Ishikawa (cell line): Measurements from ENCODE around the gene HOXB3.

Experiments used
- CEBPB ChIP-seq: IDR thresholded peaks from 2 replicates; pipeline ENCODE4 v1.6.1; 2012
- CREB1 ChIP-seq: IDR thresholded peaks from 2 replicates; pipeline ENCODE4 v1.6.1; 2012; ENCODE audit warnings: low read depth
- EGR1 ChIP-seq: IDR thresholded peaks from 2 replicates; pipeline ENCODE4 v1.6.1; 2012
- EP300 ChIP-seq: IDR thresholded peaks from 2 replicates; pipeline ENCODE4 v1.6.1; 2012; ENCODE audit warnings: borderline replicate concordance
- FOXM1 ChIP-seq: IDR thresholded peaks from 2 replicates; pipeline ENCODE4 v1.6.1; 2012; ENCODE audit warnings: low read depth, borderline replicate concordance
- NFIC ChIP-seq: IDR thresholded peaks from 2 replicates; pipeline ENCODE4 v1.6.1; 2012
- RAD21 ChIP-seq: IDR thresholded peaks from 2 replicates; pipeline ENCODE4 v1.6.1; 2012; ENCODE audit warnings: low read depth
- TAF1 ChIP-seq: IDR thresholded peaks from 2 replicates; pipeline ENCODE4 v1.6.1; 2012; ENCODE audit warnings: low read depth, mild to moderate bottlenecking
- TCF12 ChIP-seq: IDR thresholded peaks from 2 replicates; pipeline ENCODE4 v1.6.1; 2012; ENCODE audit warnings: low read depth
- TEAD4 ChIP-seq: IDR thresholded peaks from 2 replicates; pipeline ENCODE4 v1.6.1; 2012
- YY1 ChIP-seq: IDR thresholded peaks from 2 replicates; pipeline ENCODE4 v1.6.1; 2012; ENCODE audit warnings: low read depth
- ZBTB7A ChIP-seq: IDR thresholded peaks from 2 replicates; pipeline ENCODE4 v1.6.1; 2012; ENCODE audit warnings: low read depth
- TF ChIP-seq, protein P1 (sequence below): IDR thresholded peaks from 2 replicates; pipeline ENCODE4 v1.6.1; 2012
- TF ChIP-seq, protein P2 (sequence below): IDR thresholded peaks from 2 replicates; pipeline ENCODE4 v1.6.1; 2012
- TF ChIP-seq, protein P3 (sequence below): IDR thresholded peaks from 2 replicates; pipeline ENCODE4 v1.6.1; 2012; ENCODE audit warnings: low read depth, mild to moderate bottlenecking

The HOXB3 gene

DNA sequence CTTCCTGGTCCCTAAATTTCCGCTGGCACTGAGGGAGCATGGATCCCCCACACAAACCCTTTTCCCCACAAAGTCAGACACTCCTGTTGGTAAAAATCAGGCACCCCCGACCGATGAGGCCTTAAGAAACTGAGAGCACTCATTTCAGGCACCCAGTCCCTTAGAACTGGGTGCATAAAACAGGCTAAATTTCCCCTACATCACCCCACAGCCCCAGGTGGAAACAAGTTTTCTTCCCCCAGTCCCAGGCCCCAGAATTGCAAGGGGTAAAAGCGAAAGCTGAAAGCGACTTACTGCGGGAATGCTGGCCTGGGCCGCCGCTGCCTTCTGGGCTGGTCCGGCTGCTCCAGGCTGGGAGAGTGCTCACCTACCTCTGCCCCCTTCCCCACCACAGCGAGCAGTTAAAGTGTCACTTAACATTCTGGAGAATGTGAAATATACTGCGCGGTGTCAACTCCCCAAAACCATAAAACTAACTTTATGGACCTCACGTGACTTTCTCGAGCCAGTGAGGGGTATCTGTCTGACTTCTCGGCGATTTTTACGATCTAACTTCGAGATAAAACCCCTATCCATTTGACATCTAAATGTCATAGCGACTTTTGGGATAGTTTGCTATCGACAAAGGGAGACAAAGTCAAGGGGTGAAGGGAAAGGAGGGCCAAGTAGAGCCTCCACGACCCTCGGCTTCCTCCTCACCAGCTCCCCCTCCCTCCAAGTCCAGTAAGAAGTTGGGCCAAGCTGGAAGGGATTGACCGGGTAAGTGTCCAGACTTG is at the start of gene HOXB3:
HOXB3 (minus strand) TSS at position 411 of the 776 bp plus-strand sequence. CDS start 37,767 bp downstream, outside the sequence.
- TF ChIP-seq, protein P1, sequence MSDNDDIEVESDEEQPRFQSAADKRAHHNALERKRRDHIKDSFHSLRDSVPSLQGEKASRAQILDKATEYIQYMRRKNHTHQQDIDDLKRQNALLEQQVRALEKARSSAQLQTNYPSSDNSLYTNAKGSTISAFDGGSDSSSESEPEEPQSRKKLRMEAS, result no peak
- TF ChIP-seq, protein P2, sequence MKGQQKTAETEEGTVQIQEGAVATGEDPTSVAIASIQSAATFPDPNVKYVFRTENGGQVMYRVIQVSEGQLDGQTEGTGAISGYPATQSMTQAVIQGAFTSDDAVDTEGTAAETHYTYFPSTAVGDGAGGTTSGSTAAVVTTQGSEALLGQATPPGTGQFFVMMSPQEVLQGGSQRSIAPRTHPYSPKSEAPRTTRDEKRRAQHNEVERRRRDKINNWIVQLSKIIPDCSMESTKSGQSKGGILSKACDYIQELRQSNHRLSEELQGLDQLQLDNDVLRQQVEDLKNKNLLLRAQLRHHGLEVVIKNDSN, result peak; percentile 84
- TF ChIP-seq TCF12, result peak; percentile 55
- peak; percentile 28; the same call in 1 of the 2 replicates for TF ChIP-seq TEAD4
- TF ChIP-seq EGR1, result no peak
- peak; percentile 29; the same call in 1 of the 2 replicates for TF ChIP-seq EP300
- TF ChIP-seq TAF1, result peak; percentile 34; the same call in 1 of the 2 replicates

DNA sequence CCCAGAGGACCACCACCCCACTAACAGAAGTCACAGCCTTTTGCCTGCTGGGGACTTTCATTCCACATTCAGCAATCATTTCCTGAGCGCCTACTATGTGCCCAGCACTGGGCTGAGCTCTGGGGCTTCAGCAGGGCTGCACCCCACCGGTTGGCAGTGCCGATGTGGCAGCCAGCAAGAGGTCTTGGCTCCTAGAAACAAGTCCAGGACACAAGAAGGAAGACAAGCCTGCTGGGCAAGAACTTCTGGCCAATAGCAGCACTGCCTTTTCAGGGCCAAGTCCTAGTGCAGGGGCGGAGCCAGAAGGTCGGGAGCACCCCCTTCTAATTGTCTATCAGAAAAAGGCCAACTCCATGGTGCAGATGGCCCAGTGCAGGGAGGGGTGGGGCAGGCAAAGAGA is 49.1 kb upstream of the HOXB3 start:
- TF ChIP-seq CREB1 (no peak), YY1 (no peak), TCF12 (no peak), NFIC (no peak), FOXM1 (no peak), TAF1 (no peak), EP300 (no peak), ZBTB7A (no peak), CEBPB (no peak), TEAD4 (no peak), RAD21 (no peak), EGR1 (no peak)
- TF ChIP-seq, protein P3, sequence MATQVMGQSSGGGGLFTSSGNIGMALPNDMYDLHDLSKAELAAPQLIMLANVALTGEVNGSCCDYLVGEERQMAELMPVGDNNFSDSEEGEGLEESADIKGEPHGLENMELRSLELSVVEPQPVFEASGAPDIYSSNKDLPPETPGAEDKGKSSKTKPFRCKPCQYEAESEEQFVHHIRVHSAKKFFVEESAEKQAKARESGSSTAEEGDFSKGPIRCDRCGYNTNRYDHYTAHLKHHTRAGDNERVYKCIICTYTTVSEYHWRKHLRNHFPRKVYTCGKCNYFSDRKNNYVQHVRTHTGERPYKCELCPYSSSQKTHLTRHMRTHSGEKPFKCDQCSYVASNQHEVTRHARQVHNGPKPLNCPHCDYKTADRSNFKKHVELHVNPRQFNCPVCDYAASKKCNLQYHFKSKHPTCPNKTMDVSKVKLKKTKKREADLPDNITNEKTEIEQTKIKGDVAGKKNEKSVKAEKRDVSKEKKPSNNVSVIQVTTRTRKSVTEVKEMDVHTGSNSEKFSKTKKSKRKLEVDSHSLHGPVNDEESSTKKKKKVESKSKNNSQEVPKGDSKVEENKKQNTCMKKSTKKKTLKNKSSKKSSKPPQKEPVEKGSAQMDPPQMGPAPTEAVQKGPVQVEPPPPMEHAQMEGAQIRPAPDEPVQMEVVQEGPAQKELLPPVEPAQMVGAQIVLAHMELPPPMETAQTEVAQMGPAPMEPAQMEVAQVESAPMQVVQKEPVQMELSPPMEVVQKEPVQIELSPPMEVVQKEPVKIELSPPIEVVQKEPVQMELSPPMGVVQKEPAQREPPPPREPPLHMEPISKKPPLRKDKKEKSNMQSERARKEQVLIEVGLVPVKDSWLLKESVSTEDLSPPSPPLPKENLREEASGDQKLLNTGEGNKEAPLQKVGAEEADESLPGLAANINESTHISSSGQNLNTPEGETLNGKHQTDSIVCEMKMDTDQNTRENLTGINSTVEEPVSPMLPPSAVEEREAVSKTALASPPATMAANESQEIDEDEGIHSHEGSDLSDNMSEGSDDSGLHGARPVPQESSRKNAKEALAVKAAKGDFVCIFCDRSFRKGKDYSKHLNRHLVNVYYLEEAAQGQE, result no peak
- TF ChIP-seq, protein P2, result no peak
- TF ChIP-seq, protein P1, result no peak

DNA sequence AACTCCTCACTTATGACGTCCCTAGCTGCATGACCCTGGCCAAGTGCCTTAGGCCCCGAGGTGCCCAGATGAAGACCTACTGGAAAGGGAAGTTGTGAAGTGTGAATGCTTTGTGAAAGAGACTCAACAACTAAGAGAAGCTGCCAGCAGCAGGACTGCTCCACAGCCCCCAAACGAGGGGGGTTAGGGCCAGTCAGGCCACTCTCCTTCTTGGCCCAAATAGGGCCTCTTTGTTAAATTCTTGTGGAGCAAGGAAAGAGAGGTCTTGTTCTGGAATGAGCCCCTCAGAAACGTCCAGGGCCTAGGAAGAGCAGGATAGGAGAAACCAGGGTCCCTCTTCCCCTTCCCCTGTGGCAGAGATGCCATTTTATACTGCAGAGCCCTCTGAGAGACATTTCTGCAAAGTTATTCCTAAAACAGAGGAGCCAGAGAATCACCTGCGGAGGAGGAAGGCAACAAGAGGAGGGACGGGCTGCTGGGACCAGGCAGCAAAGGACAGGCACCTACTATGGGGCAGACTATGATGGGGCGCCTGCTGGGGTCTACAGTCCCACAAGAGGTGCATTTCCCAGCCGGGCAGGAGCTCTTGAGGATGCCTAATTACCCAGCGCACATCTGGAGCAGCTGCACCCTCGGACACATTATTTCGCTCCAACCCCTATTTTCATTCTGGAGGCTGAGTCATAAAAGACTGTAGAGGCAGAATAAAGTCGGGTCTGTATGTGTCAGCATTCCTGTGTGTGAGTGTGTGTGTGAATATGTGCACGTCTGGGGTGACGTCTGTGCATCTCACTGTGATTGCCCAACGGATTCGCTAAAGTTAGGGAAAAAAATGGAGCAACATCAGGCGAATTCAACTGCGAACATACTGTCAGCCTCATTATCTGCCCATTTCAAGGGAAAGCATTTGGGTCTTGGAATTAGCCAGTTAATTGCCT is 47.6 kb upstream of the HOXB3 start:
- TF ChIP-seq FOXM1, result no peak
- TF ChIP-seq CREB1, result no peak
- TF ChIP-seq EP300, result no peak
- no peak for TF ChIP-seq CEBPB

DNA sequence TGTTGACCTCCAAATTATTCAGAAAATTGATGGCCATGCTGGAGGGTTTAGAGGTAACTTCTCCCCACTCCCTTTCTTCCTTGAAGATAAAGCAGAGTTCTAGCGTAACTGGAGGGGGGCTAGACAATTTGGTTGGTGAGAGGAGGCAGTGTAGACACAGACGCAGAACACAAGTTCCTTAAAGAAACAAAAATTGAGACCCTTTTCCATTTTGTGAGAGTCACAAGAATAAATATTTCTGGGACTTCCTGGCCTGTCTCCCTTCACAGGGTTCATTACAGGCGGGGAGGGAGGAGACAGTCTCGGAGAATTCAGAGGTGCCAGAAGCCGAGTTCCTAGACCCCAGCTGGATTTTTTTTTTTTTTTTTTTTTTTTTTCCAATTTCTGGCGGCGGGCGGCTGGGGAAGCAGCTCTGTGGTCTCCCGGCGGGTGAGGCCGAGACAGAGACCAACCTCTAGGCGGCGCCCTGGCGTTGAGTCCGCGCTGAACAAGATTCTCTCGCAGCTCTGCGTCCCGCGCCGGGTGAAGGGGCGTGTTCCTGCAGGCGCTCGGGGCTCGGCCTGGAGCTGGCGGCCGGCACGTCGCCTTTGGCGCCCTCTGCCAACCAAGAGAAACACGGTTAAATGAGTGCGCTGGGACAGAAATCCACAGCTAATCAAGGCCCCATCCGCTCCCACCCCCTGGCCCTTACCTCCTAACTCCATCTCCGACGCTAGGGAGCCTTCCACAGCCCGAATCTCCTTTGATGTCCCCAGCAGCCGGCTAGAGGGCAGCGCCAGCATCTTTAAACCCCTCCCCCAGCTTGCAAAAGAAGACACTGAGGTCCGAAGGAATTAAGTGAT is 46.4 kb upstream of the HOXB3 start:
- TF ChIP-seq CREB1 (no peak), RAD21 (peak; percentile 24; the same call in 1 of the 2 replicates), FOXM1 (no peak)
- TF ChIP-seq, protein P3, result no peak

DNA sequence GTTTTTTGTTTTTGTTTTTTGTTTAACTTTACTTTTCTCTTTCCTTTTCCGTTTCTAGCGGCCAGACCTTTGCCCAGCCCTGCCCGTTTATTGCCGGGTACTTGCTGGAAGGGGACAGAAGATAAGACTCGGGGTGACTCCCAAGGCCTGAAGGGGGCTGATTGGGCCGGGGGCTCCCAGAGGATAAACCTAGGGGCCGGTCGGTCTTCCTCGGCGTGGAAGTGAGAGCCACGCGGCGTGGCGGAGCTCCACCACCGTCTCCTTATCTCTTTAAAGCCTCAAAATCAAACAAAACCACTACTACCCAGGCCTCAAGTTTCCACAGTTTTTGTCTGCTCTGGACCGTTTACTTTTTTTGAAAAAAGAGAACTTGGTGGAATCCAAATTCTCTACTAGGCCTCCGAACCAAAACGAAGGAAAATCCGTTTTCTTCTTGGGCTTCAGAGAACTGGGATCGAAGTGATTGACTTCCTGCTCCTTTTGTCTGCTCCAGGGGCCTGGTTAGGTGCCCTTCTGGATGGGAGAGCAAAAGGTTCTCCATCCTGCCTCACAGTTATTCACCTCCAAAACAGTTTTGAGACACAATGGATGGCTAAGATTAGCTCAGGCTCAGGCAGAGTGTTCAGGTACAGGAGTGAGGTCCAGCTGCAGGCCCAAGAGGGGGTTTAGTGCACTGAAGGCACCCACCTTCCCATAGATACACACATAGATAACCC is 44.6 kb upstream of the HOXB3 start:
- no peak for TF ChIP-seq YY1
- no peak for TF ChIP-seq TAF1
- TF ChIP-seq TCF12, result no peak
- TF ChIP-seq TEAD4, result no peak
